GM12892 (cell line): Measurements from ENCODE around the gene COL5A1.
"Not testable (repeated sequence)": the region's sequence is repeated elsewhere in the genome, so short reads cannot be mapped to it uniquely, and the experiment has no call there.

Source experiments
- POLR2A ChIP-seq: IDR thresholded peaks from 2 replicates; pipeline ENCODE4 v1.6.1; 2011; ENCODE audit warnings: low read depth, low read length, control low read depth
- TAF1 ChIP-seq: IDR thresholded peaks from 2 replicates; pipeline ENCODE4 v1.6.1; 2011; ENCODE audit warnings: low read depth, mild to moderate bottlenecking, control low read depth, low read length, borderline replicate concordance

DNA sequence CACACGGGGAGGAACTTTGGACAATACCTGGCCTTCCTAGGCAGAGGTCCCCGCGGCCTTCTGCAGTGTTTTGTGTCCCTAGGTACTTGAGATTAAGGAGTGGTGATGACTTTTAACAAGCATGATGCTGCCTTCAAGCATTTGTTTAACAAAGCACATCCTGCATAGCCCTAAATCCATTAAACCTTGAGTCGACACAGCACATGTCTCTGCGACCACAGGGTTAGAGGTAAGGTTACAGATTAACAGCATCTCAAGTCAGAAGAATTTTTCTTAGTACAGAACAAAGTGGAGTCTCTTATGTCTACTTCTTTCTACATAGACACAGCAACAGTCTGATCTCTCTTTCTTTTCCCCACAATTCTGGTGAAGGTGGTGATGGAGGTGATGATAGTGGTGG lies 73.9 kb downstream of the COL5A1 start:
- TF ChIP-seq POLR2A, TAF1: not testable (repeated sequence)
